Measurements from ENCODE around the gene CREB3L2. TPM values are rescaled to one million over a fixed set of nuclear protein-coding genes. Genes with fewer than 3 reads are reported as not detected.
A peak's percentile ranks its signal among the peaks of the same experiment; 100 is the strongest.

The CREB3L2 gene
- total RNA-seq, 1 experiment from 2014 or later = 39.9 TPM

DNA sequence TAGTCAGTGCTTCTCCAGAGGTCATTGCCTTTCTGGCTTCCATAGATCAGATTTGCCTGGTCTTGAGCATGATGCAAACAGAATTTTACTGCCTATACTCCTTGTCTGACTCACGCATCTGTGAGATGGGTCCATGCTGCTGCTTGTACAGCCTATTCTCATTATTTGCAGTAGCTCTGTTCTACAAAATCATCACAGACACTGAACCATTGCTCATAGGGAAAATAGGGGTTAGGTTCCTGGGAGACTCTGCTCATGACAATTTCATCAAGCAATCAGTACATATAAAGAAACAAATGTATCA is 7.4 kb upstream of the CREB3L2 start:
- Mint-ChIP-seq H3K36me3 (ENCODE audit: insufficient read depth, unreplicated experiment) (no peaks in the 10 kb centered on the region), H3K27ac (ENCODE audit: unreplicated experiment) (no peak overlapping the region), H3K27me3 (ENCODE audit: unreplicated experiment) (no peaks in the 10 kb centered on the region), H3K9me3 (ENCODE audit: low read depth, unreplicated experiment) (no peaks in the 10 kb centered on the region), H3K4me1 (ENCODE audit: low read depth, unreplicated experiment) (peaks cover 9% of the 10 kb centered on the region), H3K4me3 (ENCODE audit: low read depth, unreplicated experiment) (no peak overlapping the region)
- CTCF ChIA-PET = interaction anchor here (0.6 to 1.4 kb wide), 7 partner anchors 55 to 729 kb away, joined by 3 to 8 read pairs (median 5); no protein-coding TSS in a partner anchor
- TF ChIP-seq, protein P1, sequence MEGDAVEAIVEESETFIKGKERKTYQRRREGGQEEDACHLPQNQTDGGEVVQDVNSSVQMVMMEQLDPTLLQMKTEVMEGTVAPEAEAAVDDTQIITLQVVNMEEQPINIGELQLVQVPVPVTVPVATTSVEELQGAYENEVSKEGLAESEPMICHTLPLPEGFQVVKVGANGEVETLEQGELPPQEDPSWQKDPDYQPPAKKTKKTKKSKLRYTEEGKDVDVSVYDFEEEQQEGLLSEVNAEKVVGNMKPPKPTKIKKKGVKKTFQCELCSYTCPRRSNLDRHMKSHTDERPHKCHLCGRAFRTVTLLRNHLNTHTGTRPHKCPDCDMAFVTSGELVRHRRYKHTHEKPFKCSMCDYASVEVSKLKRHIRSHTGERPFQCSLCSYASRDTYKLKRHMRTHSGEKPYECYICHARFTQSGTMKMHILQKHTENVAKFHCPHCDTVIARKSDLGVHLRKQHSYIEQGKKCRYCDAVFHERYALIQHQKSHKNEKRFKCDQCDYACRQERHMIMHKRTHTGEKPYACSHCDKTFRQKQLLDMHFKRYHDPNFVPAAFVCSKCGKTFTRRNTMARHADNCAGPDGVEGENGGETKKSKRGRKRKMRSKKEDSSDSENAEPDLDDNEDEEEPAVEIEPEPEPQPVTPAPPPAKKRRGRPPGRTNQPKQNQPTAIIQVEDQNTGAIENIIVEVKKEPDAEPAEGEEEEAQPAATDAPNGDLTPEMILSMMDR (IDR thresholded peaks at IDR 0.05; ENCODE audit: unreplicated experiment) = no peak
- BruUV-seq (replicated peaks) = no TSS peak
- intact Hi-C loops (cut with micrococcal nuclease; ENCODE audit: unreplicated experiment) = loop anchor here (1.0 to 10.0 kb wide), 2 partner anchors 353 to 855 kb away; no protein-coding TSS in a partner anchor
- no peak for DNase-seq

DNA sequence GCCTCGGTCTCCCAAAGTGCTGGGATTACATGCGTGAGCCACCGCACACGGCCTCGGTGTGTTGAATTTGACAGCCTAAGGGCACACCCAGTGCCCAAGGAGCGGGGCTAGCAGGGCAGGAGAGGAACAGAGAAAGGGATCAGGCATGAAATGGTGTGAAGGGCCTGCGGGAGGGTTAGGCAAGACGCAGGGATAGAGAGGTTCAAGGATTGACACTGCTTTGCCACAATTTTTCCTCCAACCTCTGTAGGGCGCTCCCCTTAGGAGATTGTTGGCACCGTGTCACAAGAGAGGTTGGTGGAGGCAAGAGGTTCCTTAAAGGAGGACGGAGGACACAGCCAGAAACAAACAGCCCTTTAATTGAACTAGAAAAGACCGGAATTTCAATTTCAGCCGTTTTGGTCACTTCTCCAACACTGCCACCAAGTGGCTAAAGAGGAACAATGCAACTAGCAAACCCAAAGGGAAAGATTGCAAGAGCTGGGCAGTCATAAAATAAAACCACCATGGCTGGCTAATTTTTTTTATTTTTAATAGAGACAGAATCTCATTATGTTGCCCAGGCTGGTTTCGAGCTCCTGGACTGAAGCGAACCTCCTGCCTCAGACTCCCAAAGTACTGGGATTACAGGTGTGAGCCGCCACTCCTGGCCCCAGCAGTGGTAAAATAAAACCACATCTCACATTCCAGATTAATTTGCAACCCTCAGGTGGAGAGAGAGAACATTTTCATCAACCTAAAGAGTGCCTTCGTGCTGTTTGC is 6.9 kb upstream of the CREB3L2 start:
- Mint-ChIP-seq H3K27me3 (ENCODE audit: unreplicated experiment) (no peaks in the 10 kb centered on the region), H3K27ac (ENCODE audit: unreplicated experiment) (peak overlapping the region; percentile 54), H3K9me3 (ENCODE audit: low read depth, unreplicated experiment) (no peaks in the 10 kb centered on the region), H3K4me3 (ENCODE audit: low read depth, unreplicated experiment) (no peak overlapping the region), H3K36me3 (ENCODE audit: insufficient read depth, unreplicated experiment) (no peaks in the 10 kb centered on the region), H3K4me1 (ENCODE audit: low read depth, unreplicated experiment) (peaks cover 9% of the 10 kb centered on the region)
- TF ChIP-seq, protein P1 (IDR thresholded peaks at IDR 0.05; ENCODE audit: unreplicated experiment) = peak; percentile 73
- intact Hi-C loops (cut with micrococcal nuclease; ENCODE audit: unreplicated experiment) = loop anchor here (1.0 to 10.0 kb wide), 3 partner anchors 105 to 856 kb away; no protein-coding TSS in a partner anchor
- peak; percentile 40 for DNase-seq
- CTCF ChIA-PET = interaction anchor here (0.6 to 1.4 kb wide), 9 partner anchors 33 to 867 kb away, joined by 3 to 8 read pairs (median 5); no protein-coding TSS in a partner anchor
- no TSS peak for BruUV-seq (replicated peaks)

DNA sequence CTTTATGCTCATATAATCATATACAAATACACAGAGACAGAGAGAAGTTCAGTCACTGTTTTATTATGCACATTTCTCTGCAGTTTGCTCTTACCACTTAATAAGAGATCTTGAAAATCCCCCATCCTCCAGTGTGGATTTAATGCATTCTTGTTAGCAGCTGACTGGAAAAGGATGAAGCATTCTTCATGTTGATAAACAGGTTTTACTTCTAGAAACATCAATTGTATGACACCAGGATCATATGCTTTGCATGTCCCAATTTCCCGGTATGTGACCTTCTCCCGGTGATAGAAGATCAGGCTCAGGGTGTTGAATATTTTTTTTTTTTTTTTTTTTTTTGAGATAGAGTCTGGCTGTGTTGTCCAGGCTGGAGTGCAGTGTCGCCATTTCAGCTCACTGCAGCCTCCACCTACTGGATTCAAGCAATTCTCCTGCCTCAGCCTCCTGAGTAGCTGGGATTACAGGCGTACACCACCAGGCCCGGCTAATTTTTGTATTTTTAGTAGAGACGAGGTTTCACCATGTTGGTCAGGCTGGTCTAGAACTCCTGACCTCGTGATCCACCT is 6.2 kb upstream of the CREB3L2 start:
- peaks cover 9% of the 10 kb centered on the region for H3K4me1 Mint-ChIP-seq (ENCODE audit: low read depth, unreplicated experiment)
- H3K27ac Mint-ChIP-seq (ENCODE audit: unreplicated experiment) = peak overlapping the region; percentile 54
- BruUV-seq (replicated peaks) = no TSS peak
- no peaks in the 10 kb centered on the region for H3K9me3 Mint-ChIP-seq (ENCODE audit: low read depth, unreplicated experiment)
- H3K27me3 Mint-ChIP-seq (ENCODE audit: unreplicated experiment) = no peaks in the 10 kb centered on the region
- DNase-seq = no peak
- TF ChIP-seq, protein P1 (IDR thresholded peaks at IDR 0.05; ENCODE audit: unreplicated experiment) = no peak
- H3K36me3 Mint-ChIP-seq (ENCODE audit: insufficient read depth, unreplicated experiment) = no peaks in the 10 kb centered on the region
- intact Hi-C loops (cut with micrococcal nuclease; ENCODE audit: unreplicated experiment) = loop anchor here (1.0 to 10.0 kb wide), 2 partner anchors 105 to 857 kb away; no protein-coding TSS in a partner anchor
- CTCF ChIA-PET = interaction anchor here (0.7 to 1.4 kb wide), 5 partner anchors 33 to 867 kb away, joined by 3 to 8 read pairs (median 7); no protein-coding TSS in a partner anchor
- H3K4me3 Mint-ChIP-seq (ENCODE audit: low read depth, unreplicated experiment) = no peak overlapping the region

DNA sequence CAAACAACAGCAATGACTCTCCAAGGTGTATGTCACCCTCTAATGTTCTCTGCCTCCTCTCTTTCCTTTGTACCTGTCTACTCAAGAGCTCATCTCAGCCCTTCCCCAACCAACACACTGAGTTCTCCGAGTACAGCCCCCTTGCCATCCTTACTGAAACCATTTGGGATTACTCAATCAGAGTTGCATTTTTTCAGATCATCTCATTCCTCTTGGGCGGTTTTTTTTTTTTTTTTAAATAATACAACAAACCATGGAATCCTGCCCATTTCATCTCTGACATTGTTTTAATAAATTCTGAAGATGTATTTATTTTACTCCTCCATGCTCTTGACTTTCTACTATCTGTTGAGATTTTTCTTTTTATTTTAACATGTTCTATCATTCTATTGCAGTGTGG is 4.2 kb upstream of the CREB3L2 start:
- peaks cover 17% of the 10 kb centered on the region for H3K36me3 Mint-ChIP-seq (ENCODE audit: insufficient read depth, unreplicated experiment)
- no peak overlapping the region for H3K4me3 Mint-ChIP-seq (ENCODE audit: low read depth, unreplicated experiment)
- intact Hi-C loops (cut with micrococcal nuclease; ENCODE audit: unreplicated experiment) = loop anchor here (10.0 kb wide), 1 partner anchor 859 kb away; no protein-coding TSS in a partner anchor
- DNase-seq = no peak
- no peaks in the 10 kb centered on the region for H3K27me3 Mint-ChIP-seq (ENCODE audit: unreplicated experiment)
- TF ChIP-seq, protein P1 (IDR thresholded peaks at IDR 0.05; ENCODE audit: unreplicated experiment) = no peak
- CTCF ChIA-PET = interaction anchor here (0.6 kb wide), 1 partner anchor 154 kb away, joined by 5 read pairs; no protein-coding TSS in a partner anchor
- BruUV-seq (replicated peaks) = no TSS peak
- no peak overlapping the region for H3K27ac Mint-ChIP-seq (ENCODE audit: unreplicated experiment)
- no peaks in the 10 kb centered on the region for H3K9me3 Mint-ChIP-seq (ENCODE audit: low read depth, unreplicated experiment)
- H3K4me1 Mint-ChIP-seq (ENCODE audit: low read depth, unreplicated experiment) = peaks cover 18% of the 10 kb centered on the region
